Middle frontal gyrus (tissue), 1 donor: ENCODE data around the gene LRMDA.
"Not testable (repeated sequence)": the region's sequence is repeated elsewhere in the genome, so short reads cannot be mapped to it uniquely, and the experiment has no call there.

Source experiments
- DNase-seq: peaks from one replicate; pipeline ENCODE4 v3.0.0-alpha.2; 2015; ENCODE audit warnings: low spot score; ENCODE audit errors: extremely low spot score

Gene LRMDA

DNA sequence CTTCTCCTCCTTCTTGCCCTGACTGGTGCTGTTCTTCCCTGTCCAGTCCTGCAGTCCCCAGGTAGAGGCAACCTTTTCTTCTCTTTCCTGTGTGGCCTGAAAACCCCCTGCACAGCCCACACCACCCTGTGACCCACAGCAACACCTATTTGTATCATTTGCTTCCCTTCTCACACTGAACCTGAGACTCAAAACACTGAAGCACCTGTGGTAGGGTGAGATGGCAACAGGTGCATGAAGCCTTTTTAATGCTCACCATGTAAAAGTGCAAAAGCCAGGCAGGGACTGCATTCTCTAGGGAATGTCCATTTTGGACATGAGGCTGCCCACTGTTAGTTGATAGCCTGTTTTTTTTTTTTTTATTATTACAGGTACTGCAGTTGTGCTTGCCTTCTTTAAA is 71.4 kb downstream of the LRMDA start:
- no peak for DNase-seq

DNA sequence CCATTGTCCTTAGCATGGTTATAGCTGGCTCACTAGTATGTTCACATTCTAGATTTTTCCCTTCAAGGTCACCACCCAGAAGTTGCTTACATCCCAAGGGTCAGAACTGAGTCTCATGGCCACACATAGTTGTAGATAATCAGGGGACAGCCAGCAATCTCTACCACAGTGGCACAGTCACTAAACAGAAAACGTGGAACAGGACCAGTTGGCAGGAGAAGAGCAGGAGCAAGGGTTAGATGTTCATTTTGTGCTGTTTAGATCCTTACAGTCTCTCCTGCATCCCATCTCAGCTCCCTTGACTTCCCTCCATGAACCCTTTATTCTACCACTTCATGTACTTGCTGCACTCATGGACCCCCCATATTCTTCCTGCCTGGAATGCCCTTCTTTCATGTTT is 73.9 kb downstream of the LRMDA start:
- DNase-seq: no peak

DNA sequence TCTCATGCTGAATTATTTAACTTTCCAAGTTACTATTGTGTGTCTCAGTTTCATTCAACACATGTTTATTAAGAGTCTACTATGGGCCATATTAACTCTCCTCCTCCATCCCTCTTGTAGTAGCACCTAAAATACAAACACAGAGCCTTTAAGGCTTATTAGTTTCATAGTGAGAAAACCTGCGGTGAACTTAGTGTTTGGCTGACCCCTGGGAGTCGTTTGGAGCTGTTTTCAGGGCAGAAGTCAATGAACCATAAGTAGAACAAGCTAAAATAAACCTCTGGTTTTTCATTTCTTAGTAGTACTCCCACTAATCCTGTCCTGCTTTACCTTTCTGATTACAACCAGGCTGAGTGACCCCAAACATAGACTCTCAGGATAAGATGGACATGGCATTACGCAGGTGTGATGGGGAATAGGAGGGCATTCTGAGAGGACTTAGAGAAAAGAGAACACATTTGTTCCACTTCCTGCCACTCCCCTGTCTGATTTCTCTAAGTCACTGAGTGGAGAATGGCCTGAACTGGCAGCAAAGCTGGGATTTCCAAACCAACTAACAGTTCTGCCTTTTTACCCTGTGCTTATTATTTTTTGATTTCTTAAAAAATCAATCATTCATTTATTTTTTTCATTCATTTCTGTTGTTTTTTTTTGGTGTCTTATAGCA is 74.5 kb downstream of the LRMDA start:
- no peak for DNase-seq

DNA sequence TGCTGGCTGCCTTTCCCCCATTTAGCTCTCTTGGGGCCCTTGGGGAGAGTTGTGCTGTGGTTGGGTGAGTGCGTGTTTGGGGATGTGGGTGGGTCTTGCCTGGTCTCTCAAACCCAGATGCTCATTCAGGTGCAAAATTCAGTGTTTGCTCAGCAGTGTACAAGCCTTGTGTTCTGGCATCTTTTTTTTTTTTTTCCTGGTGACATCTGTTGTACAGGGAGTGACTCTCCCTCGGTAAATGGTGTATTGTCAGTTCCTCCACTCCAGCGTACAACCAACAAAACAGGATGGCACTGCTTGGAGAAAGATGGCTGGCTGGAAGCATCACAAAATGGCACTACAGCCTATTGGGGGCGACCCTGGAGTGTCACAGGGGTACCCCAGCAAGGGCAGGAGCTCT is 75.5 kb downstream of the LRMDA start:
- DNase-seq: no peak

DNA sequence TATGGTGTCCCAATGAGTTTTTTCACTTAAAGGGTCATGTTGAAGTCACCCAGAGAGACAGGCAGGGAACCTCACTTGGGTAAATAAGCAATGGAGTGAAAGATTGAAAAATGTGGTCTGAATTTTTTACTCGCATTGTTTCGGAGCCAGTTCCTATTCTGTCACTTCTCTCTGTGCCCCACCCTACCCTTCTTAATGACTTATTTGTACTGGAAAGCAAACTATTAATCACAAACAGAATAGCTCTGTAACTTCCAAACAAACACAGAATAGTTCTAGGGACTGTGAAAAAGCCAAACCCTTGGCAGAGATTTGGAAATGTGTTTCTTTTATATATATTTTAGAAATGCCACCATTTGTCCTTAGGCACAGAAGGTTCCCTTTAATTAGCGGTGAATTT is 76.0 kb downstream of the LRMDA start:
- no peak for DNase-seq

DNA sequence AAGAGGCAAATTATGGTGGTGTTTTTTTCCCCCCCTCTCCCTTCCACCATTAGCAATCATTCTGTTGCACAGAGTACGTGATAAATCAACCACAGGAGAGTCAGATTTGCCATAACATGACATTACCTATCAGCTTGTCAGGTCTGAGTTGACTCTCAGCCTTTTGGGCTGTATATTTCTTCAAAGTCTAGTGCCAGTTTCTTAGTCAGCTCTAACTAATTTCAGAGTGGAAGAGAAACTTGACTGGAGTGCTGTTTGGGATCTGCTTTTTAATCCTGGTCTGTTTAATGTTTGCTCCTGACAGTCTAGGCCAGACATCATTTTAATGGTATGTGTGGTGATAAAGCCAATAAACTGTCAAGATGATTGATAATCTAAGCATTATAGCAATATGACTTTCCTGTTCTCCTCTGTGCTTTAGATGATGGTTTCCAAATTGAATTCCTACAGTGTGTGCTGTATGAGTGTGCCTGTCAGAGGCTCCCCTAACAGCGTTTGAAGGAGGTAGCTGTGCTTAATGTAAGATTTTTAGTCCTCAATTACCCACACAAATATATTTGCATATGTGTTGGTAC is 76.9 kb downstream of the LRMDA start:
- DNase-seq: no peak

DNA sequence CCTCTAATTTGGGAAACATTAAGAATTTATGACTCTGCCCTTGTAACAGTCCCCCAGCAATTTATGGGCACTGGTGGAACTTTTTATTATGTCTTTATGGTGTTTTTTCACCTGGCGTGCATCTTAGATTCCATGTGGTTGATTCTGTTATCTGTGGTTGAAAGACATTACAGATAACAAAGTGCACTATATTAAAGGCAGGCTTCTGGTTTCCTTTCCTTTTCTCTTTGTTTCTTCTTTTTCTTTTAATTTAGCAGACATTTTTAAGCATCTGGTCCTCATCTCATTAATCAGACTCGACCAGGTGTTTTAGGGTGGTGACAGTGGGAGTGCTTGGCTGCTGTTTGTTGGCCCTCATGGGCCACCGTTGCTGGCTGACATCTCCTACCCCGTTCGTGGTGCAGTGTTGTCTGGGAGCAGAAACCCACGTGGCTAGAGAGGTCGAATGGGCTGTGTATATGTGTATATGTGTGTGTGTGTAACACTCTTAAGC is 77.4 kb downstream of the LRMDA start:
- DNase-seq: no peak

DNA sequence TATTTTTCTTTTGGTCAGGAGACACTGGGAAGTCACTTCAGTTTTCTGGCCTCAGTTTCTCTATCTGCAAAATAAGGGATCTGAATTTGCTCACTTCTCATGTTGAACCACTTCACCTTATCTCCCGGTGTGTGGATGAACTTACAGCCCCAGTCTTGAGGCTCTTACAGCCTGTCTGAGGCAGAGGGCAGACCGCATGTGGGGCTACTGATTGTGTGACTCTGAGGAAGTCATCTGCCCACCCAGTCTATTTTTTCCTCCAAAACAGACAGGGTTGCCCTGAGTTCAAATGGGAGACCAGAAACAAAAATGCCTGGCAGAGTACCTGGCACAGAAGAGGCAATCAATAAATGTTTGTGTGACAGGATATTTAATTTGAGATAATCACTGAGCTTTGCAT is 78.3 kb downstream of the LRMDA start:
- no peak for DNase-seq

DNA sequence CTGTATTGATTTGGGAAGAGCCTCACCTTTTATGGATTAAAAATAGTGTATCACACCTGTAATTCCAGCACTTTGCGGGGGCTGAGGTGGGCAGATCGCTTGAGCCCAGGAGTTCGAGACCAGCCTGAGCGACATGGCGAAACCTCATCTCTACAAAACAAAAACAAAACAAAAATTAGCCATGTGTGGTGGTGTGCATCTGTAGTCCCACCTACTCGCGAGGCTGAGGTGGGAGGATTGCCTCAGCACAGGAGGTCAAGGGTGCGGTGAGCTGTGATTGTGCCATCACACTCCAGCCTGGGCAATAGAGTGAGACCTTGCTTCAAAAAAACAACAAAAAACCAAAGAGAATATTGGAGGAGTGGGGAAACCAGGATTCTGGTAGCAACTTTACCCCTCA is 79.6 kb downstream of the LRMDA start:
- DNase-seq: no peak

DNA sequence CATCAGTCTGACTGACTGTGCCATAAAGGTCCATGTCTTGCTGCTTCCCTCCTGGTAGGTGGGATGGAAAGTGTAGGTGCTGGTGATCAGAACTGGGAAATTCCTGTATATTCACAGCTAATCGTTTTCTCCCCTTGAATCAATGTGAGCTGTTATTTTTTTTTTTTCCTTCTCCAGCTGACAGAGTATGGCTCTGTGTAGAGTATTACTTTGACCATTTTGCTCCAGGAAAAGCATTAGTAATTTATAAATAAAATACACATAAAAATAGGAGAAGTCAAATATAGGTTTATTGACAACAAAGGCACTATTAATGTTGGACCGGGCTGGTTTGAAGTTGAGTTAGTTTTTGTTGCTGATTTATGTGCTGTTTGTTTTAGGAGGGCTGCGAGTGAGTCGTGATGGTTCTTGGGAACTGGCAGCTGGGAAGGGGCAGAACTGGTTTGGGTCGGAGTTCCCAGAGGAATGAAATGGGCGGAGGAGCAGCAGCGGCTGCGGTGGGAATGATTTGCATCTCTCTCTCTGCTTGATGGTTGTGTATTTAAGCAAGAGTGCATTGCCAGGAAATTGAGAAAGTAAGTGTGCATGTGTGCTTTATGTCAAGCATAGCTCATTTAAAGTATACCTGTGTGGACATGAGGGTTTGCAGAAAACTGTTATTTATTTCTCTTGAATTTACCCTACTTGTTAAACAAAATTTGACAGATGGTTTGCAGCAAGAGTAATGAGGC is 80.9 kb downstream of the LRMDA start:
- DNase-seq: no peak

DNA sequence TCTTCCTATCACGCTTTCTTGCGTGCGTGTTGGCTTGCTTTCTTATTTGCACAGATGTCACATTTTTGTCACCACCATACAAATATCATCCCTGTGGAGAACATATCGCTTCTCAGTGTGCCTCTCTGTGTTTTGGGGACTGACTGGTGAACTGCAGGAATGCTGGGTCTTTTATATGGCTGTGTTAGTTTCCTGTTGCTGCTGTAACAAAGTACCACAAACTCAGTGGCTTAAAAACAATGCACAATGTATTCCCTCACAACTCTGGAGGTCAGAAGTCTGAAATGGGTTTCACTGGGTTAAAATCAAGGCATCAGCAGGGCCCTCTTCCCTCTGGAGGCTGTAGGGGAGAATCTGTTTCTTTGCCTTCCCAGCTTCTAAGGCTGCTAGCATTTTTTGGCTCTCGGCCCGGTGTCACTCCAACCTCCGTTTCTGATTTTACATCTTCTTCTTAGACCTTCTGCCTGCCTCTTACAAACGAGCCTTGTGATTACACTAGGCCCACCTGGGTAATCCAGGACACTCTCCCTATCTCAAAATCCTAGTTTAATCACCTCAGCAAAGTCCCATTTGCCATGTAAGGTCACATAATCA is 82.0 kb downstream of the LRMDA start:
- no peak for DNase-seq

DNA sequence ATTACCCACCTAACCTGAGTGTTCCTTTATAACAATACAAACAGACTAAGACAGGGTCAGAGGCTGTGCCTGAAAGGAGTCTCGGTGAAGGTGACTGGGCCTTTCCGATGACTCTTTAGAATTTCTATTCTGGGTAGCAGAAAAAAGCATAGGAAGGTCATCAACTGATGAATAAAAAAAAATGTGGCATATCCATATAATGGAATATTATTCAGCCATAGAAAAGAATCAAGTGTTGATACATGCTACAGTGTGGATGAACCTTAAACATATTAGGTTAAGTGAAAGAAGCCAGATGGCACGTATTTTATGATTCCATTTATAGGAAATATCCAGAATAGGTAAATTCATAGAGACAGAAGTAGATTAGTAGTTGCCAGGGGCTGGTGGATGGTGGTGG is 83.4 kb downstream of the LRMDA start:
- DNase-seq: no peak

DNA sequence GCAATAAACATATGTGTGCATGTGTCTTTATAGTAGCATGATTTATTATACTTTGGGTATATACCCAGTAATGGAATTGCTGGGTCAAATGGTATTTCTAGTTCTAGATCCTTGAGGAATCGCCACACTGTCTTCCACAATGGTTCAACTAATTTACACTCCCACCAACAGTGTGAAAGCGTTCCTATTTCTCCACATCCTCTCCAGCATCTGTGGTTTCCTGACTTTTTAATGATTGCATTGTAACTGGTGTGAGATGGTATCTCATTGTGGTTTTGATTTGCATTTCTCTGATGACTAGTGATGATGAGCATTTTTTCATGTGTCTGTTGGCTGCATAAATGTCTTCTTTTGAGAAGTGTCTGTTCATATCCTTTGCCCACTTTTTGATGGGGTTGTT is 84.7 kb downstream of the LRMDA start:
- DNase-seq: not testable (repeated sequence)

DNA sequence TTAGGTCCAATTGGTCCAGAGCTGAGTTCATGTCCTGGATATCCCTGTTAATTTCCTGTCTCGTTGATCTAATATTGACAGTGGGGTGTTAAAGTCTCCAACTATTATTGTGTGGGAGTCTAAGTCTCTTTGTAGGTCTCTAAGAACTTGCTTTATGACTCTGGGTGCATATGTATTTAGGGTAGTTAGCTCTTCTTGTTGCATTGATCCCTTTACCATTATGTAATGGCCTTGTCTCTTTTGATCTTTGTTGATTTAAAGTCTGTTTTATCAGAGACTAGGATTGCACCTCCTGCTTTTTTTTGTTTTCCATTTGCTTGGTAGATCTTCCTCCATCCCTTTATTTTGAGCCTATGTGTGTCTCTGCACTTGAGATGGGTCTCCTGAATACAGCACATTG is 87.8 kb downstream of the LRMDA start:
- not testable (repeated sequence) for DNase-seq

DNA sequence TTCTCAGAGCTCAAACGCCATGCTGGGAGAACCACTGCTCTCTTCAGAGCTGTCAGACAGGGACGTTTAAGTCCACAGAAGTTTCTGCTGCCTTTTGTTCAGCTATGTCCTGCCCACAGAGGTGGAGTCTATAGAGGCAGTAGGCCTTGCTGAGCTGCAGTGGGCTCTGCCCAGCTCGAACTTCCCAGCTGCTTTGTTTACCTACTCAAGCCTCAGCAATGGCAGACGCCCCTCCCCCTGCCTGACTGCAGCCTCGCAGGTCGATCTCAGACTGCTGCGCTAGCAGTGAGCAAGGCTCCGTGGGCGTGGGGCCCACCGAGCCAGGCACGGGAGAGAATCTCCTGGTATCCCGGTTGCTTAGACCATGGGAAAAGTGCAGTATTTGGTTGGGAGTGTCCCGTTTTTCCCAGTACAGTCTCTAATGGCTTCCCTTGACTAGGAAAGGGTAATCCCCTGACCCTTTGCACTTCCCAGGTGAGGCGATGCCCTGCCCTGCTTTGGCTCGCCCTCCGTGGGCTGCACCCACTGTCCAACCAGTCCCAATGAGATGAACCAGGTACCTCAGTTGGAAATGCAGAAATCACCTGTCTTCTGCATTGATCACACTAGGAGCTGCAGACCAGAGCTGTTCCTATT is 89.9 kb downstream of the LRMDA start:
- DNase-seq: not testable (repeated sequence)

DNA sequence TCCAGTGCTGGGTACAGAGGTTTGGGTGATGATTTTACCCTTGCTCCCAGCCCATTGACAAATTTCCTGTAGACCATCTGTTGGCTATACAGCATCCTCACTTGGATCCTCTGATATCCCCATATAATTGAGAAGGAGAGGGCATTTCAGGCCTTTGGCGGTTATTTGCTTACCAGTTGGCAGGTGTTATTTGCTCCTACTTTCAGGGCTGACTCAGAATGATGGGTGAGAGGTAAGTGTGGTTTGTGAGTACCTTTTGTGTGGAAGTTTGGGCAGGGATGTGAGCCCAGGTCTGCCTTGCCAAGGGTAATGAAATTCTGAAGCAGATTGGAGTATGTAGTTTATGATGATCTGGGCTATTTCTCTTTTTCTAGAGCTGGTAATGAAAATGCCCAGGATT is 93.6 kb downstream of the LRMDA start:
- DNase-seq: no peak

DNA sequence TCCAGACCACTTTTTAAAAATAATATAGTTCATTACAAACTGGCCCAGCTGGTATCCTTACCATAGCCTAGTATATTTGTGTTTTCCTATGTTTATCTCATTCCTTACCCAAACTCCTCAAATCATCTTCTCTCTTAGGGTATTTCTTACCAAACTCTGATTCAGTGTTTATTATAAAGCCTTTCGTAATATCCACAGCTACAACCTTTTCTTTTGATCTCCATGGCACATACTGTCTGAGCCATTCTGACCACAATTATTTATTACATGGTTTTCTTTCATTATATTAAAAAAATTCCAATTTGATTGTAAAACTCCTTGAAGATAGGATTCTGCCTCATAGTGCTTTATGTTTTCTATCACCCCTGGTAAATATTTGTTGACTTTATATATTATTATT is 94.2 kb downstream of the LRMDA start:
- DNase-seq: no peak

DNA sequence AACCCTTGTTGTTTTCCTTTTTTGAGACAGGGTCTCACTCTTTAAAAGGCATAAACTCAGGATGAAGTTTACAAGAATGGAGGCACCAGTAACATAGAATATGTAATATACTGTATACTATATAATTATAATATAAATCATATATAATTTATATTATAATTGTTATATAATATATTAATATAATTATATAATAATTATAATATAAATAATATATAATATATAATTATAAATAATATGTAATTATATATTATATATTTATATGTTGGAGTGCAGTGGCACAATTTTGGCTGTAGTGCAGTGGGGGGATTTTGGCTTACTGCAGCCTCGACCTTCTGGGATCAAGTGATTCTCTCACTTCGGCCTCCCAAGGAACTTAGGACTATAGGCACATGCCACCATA is 96.1 kb downstream of the LRMDA start:
- no peak for DNase-seq

DNA sequence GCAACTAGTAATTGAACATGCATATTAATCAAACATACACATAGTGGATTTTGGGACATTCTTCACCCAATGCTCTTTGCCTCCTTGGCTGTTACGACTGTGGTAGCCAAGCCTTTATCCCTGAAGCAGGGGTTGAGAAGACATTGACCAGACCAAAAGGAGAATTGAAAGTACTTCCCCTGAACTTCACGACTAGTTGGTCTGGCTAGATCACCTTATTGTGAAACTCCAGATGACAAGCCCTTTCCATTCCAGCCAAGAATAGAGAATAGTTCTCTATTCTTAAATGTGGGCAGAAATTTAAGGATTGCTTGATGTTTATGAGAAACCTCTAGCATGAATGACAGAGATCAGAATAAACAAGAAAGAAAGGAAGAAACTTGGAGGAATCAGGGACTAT is 97.0 kb downstream of the LRMDA start:
- DNase-seq: no peak

DNA sequence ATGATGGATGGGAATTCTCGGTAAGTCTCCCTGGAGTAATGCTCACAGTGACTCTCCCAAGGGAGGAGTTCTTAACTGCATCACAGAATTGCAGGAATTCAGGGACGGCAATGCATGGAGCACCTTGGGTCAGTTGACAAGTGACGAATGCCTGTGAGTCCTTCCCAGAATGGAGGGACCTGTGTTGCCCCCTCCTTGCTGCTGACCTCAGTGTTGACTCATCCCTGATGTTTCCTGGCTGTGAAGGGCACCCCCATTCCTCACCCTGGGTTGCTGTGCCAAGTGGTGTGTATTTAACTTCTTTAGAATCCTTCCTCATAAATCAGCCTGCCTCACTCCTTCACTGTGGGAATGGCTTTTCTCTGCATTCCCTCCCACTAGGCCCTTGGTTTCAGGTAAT is 98.9 kb downstream of the LRMDA start:
- no peak for DNase-seq

DNA sequence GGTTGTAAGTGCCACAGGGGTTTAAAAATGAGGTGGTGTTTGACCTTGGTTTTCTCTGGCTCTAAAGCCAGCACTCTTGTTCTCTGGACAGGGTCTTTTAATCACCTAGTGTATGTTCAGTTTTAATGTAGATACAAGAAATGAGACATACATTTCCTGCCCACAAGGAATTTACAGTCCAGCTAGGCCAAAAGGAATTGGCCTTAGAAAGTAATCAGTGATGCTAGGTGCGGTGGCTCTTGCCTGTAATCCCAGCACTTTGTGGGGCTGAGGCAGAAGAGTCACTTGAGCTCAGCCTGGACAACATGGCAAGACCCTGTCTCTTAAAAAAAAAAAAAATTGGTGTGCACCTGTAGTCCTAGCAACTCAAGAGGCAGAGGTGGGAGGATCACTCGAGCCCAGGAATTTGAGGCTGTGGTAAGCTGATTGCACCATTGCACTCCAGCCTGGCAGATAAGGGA is 100.2 kb downstream of the LRMDA start:
- no peak for DNase-seq
